SJSA1 (cell line): ENCODE results near the gene CREB5. TPM values are rescaled to one million over a fixed set of nuclear protein-coding genes. Genes with fewer than 3 reads are reported as not detected.

ENCODE experiments used
- DNase-seq, 2 experiments: peaks; one replicate each; pipeline ENCODE4 v3.0.0-alpha.2; 2015 to 2020; ENCODE audit warnings: low spot score in 2 of 2, low read depth in 1 of 2
- H3K27ac ChIP-seq: fragments of 250-450 bp; sonication (Bioruptor Pico); 2 replicates; pipeline ENCODE4 v1.5.1; 2020; ENCODE audit warnings: mild to moderate bottlenecking, moderate library complexity
- H3K27me3 ChIP-seq: fragments of 250-450 bp; sonication (Bioruptor Pico); replicated peaks from 2 replicates; pipeline ENCODE4 v1.5.1; 2020; ENCODE audit warnings: mild to moderate bottlenecking, moderate library complexity
- H3K36me3 ChIP-seq: fragments of 250-450 bp; sonication (Bioruptor Pico); 2 replicates; pipeline ENCODE4 v1.5.1; 2020; ENCODE audit warnings: mild to moderate bottlenecking
- H3K4me1 ChIP-seq: fragments of 250-450 bp; sonication (Bioruptor Pico); replicated peaks from 2 replicates; pipeline ENCODE4 v1.6.1; 2021; ENCODE audit warnings: mild to moderate bottlenecking
- H3K4me3 ChIP-seq: fragments of 250-450 bp; sonication (Bioruptor Pico); 2 replicates; pipeline ENCODE4 v1.5.1; 2020; ENCODE audit warnings: mild to moderate bottlenecking
- H3K9me3 ChIP-seq: fragments of 250-450 bp; sonication (Bioruptor Pico); replicated peaks from 2 replicates; pipeline ENCODE4 v1.5.1; 2020; ENCODE audit warnings: mild to moderate bottlenecking
- total RNA-seq: library from RNA; depleted of rRNA; stranded (reverse); fragments of >200 nt; shearing (Covaris generic); gene quantifications from 2 replicates; pipeline ENCODE4 v1.2.3, GENCODE V29; 2014

CREB5 gene
- total RNA-seq, 1 experiment from 2014 or later = 1.00 TPM

GRCh38 chr7:28530803-28531175 is 118.5 kb downstream of the CREB5 start:
- Histone ChIP-seq H3K36me3 (no peaks in the 10 kb centered on the region), H3K27me3 (no peaks in the 10 kb centered on the region; the same call in 1 of the 2 replicates), H3K4me3 (no peak overlapping the region), H3K4me1 (peaks cover 6% of the 10 kb centered on the region; the same call in 1 of the 2 replicates), H3K9me3 (no peaks in the 10 kb centered on the region), H3K27ac (no peak overlapping the region)
- no peak for DNase-seq

GRCh38 chr7:28531291-28531690 is 119.0 kb downstream of the CREB5 start:
- DNase-seq = no peak
- H3K27ac ChIP-seq = no peak overlapping the region
- no peaks in the 10 kb centered on the region; the same call in 1 of the 2 replicates for H3K27me3 ChIP-seq
- H3K36me3 ChIP-seq = no peaks in the 10 kb centered on the region
- H3K4me1 ChIP-seq = peaks cover 6% of the 10 kb centered on the region; the same call in 1 of the 2 replicates
- H3K4me3 ChIP-seq = no peak overlapping the region
- H3K9me3 ChIP-seq = no peaks in the 10 kb centered on the region

GRCh38 chr7:28532181-28532580 is 119.9 kb downstream of the CREB5 start:
- Histone ChIP-seq H3K4me3 (no peak overlapping the region), H3K27ac (no peak overlapping the region), H3K9me3 (no peaks in the 10 kb centered on the region), H3K27me3 (no peaks in the 10 kb centered on the region; the same call in 1 of the 2 replicates), H3K36me3 (no peaks in the 10 kb centered on the region), H3K4me1 (peaks cover 6% of the 10 kb centered on the region; the same call in 1 of the 2 replicates)
- no peak for DNase-seq

GRCh38 chr7:28533267-28533666 is 120.9 kb downstream of the CREB5 start:
- no peak overlapping the region for H3K27ac ChIP-seq
- DNase-seq = no peak

GRCh38 chr7:28533731-28534531 is 121.6 kb downstream of the CREB5 start:
- Histone ChIP-seq H3K36me3 (no peaks in the 10 kb centered on the region), H3K4me1 (peaks cover 6% of the 10 kb centered on the region; the same call in 1 of the 2 replicates), H3K9me3 (no peaks in the 10 kb centered on the region), H3K4me3 (no peak overlapping the region), H3K27ac (no peak overlapping the region), H3K27me3 (no peaks in the 10 kb centered on the region; the same call in 1 of the 2 replicates)
- DNase-seq = no peak

More at GRCh38 chr7:28533267-28533666, 120.9 kb downstream of the CREB5 start:
- no peak overlapping the region for H3K4me3 ChIP-seq
- no peaks in the 10 kb centered on the region; the same call in 1 of the 2 replicates for H3K27me3 ChIP-seq
- H3K4me1 ChIP-seq = peaks cover 6% of the 10 kb centered on the region; the same call in 1 of the 2 replicates
- no peaks in the 10 kb centered on the region for H3K9me3 ChIP-seq
- no peaks in the 10 kb centered on the region for H3K36me3 ChIP-seq

- DNase-seq = no peak
- H3K27ac ChIP-seq = no peak overlapping the region
- H3K4me1 ChIP-seq = no peaks in the 10 kb centered on the region
- no peak overlapping the region for H3K4me3 ChIP-seq
- H3K9me3 ChIP-seq = no peaks in the 10 kb centered on the region
- H3K36me3 ChIP-seq = no peaks in the 10 kb centered on the region
- no peaks in the 10 kb centered on the region; the same call in 1 of the 2 replicates for H3K27me3 ChIP-seq
These were observed 123.9 kb downstream of the CREB5 start for GRCh38 chr7:28536259-28536658.

GRCh38 chr7:28539289-28539981 is 127.1 kb downstream of the CREB5 start:
- Histone ChIP-seq H3K4me1 (no peaks in the 10 kb centered on the region), H3K27me3 (peaks cover 6% of the 10 kb centered on the region; the same call in 1 of the 2 replicates), H3K4me3 (no peak overlapping the region), H3K27ac (no peak overlapping the region), H3K36me3 (no peaks in the 10 kb centered on the region), H3K9me3 (no peaks in the 10 kb centered on the region)
- no peak for DNase-seq

GRCh38 chr7:28542410-28542809 is 130.1 kb downstream of the CREB5 start:
- no peaks in the 10 kb centered on the region for H3K9me3 ChIP-seq
- H3K27me3 ChIP-seq = 0 out of 2 replicates have a peak, but pooled peaks cover 6% of the 10 kb centered on the region
- no peaks in the 10 kb centered on the region for H3K36me3 ChIP-seq
- H3K4me1 ChIP-seq = no peaks in the 10 kb centered on the region
- no peak overlapping the region for H3K27ac ChIP-seq
- H3K4me3 ChIP-seq = no peak overlapping the region
- no peak for DNase-seq

GRCh38 chr7:28544453-28545117 is 132.3 kb downstream of the CREB5 start:
- no peaks in the 10 kb centered on the region for H3K9me3 ChIP-seq
- 0 out of 2 replicates have a peak, but pooled peaks cover 14% of the 10 kb centered on the region for H3K27me3 ChIP-seq
- no peak overlapping the region for H3K4me3 ChIP-seq
- DNase-seq = no peak
- H3K36me3 ChIP-seq = no peaks in the 10 kb centered on the region
- H3K4me1 ChIP-seq = no peaks in the 10 kb centered on the region
- H3K27ac ChIP-seq = no peak overlapping the region

- no peak for DNase-seq
- no peaks in the 10 kb centered on the region for H3K4me1 ChIP-seq
- no peak overlapping the region for H3K27ac ChIP-seq
- peaks cover 14% of the 10 kb centered on the region; the same call in 1 of the 2 replicates for H3K27me3 ChIP-seq
- no peaks in the 10 kb centered on the region; the same call in 1 of the 2 replicates for H3K9me3 ChIP-seq
- H3K4me3 ChIP-seq = no peak overlapping the region
- H3K36me3 ChIP-seq = no peaks in the 10 kb centered on the region
These were observed 133.7 kb downstream of the CREB5 start for GRCh38 chr7:28546067-28546466.

GRCh38 chr7:28547115-28547514 is 134.8 kb downstream of the CREB5 start:
- DNase-seq = no peak
- Histone ChIP-seq H3K27me3 (peaks cover 11% of the 10 kb centered on the region), H3K9me3 (no peaks in the 10 kb centered on the region; the same call in 1 of the 2 replicates), H3K4me3 (no peak overlapping the region), H3K4me1 (no peaks in the 10 kb centered on the region), H3K27ac (no peak overlapping the region), H3K36me3 (no peaks in the 10 kb centered on the region)

GRCh38 chr7:28548416-28548815 is 136.1 kb downstream of the CREB5 start:
- Histone ChIP-seq H3K4me3 (no peak overlapping the region), H3K4me1 (no peaks in the 10 kb centered on the region), H3K9me3 (no peaks in the 10 kb centered on the region; the same call in 1 of the 2 replicates), H3K27me3 (peaks cover 11% of the 10 kb centered on the region), H3K36me3 (no peaks in the 10 kb centered on the region), H3K27ac (no peak overlapping the region)
- DNase-seq = no peak

- Histone ChIP-seq H3K27me3 (peaks cover 7% of the 10 kb centered on the region), H3K4me1 (no peaks in the 10 kb centered on the region), H3K36me3 (no peaks in the 10 kb centered on the region), H3K9me3 (no peaks in the 10 kb centered on the region; the same call in 1 of the 2 replicates), H3K4me3 (no peak overlapping the region), H3K27ac (no peak overlapping the region)
- DNase-seq = no peak
These were observed 137.7 kb downstream of the CREB5 start for GRCh38 chr7:28549998-28550397.
